Activated CD4-positive, alpha-beta T cell treated with anti-CD3 and anti-CD28 coated beads, Interleukin-2, amount 50 U/mL, for 16 hours (primary cell): ENCODE results near the gene NR4A3.
"Not testable (repeated sequence)": the region's sequence is repeated elsewhere in the genome, so short reads cannot be mapped to it uniquely, and the experiment has no call there.

ENCODE experiments used
- DNase-seq: peaks from one replicate; pipeline ENCODE4 v3.0.0-alpha.2; 2020

NR4A3 gene

DNA sequence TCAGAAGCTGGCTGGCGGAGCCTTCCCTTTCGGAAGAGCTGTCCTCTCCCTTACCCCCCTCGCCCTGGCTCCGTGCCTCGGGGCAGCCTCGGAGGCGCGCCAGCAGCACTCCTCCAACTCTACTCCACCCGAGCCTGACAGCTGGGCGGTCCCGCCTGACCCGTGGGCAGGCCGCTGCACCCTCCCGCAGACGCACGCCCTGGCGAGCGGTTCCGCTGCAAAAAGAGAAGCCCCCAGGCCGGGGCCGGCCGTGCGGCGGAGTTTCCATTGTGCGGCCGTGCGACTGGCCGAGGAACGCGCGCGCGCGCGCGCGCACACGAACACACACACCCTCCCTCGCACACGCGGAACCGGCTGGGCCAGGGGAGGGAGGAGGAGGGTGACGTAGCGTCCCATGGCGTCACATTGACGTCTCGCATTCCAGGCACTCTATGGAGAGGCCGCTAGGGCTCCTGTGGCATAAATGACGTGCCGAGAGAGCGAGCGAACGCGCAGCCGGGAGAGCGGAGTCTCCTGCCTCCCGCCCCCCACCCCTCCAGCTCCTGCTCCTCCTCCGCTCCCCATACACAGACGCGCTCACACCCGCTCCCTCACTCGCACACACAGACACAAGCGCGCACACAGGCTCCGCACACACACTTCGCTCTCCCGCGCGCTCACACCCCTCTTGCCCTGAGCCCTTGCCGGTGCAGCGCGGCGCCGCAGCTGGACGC lies at the start of gene NR4A3:
Gene NR4A3 (plus strand): TSS at position 490 of the 713 bp plus-strand sequence. CDS start 6,158 bp downstream, outside the sequence.
- peak; percentile 82 for DNase-seq

DNA sequence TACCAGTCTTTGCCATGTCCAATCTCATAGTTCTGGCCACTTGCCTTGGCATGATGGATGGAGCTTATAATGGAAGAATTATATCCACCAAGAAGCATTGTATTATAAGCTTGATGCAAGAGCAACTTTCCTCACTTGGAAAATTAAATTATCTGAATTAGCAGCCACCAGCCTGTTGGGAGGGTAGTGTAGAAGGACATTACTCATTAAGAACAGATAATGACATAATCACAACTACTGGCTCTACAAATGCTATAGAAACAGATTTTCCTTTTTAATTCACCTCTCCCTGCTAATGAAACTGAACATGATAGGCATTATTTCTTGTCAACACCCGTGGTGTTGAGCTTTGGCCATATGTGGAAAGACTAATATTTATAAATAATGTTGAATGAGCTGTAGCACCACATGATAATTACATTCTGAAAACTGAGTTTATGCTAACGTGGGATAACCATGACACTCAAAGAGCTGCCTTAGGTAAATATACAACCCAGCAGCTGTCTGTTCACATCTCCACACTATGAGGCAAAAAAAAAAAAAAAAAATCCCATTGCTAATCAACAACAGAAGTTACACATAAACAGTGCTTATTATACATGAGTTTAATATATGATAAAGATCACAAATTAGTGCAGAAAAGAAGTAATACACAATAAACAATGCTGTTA lies 48.1 kb upstream of the NR4A3 start:
- no peak for DNase-seq

DNA sequence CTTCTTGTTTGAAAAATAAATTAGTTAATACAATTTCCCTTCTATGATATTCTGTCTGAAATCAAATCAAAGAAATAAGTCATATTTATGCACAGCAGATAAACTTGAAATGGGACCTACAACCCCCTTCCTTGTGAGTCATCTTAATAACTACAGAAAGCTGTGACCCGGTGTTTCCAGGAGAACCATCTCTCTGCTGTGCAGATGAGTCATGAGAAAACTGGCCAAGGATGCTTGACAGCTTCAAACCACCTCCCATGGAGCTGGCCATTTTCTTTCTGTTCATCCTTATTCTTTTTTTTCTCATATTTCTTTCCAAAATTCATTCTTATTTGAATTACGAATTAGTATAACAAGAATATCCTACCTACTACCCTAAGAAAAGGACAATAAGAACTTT lies 43.4 kb upstream of the NR4A3 start:
- DNase-seq, result peak; percentile 59

DNA sequence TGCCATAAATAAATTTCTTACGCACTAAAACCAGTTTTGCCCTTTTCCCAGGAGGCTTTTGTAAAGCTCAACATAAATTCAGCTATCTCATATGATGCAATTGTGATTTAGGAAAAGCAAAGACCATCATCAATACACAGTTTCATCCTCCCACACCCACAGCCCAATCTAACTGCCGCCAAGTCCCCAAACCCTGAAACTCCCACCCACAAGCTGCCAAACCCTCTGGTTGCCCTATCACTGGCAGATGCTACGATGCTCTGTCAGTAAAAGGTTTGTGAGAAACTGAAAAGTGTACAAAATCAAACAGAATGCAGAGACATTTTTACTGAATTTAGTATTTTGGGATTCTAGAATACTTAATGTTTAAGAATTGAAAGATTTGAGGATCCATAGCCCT lies 42.8 kb upstream of the NR4A3 start:
- DNase-seq, result no peak

DNA sequence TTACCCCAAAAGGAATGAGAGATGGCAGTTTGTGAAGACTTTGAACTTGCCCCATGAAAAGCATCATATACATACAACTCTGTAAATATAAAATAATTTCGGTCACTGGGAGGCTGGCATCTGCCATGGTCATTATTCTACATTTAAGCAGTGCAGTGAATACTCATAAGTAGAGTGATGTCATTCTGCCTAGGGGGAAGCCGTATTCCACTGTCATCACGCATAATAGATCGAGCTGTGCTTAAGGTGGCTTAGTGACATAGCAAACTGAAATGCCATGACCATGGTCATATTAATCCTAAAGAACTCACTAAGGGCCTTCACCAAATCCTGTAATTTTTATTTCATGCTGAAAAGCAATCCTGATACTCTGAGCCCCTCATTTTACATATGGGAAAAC lies 42.4 kb upstream of the NR4A3 start:
- DNase-seq, result no peak

DNA sequence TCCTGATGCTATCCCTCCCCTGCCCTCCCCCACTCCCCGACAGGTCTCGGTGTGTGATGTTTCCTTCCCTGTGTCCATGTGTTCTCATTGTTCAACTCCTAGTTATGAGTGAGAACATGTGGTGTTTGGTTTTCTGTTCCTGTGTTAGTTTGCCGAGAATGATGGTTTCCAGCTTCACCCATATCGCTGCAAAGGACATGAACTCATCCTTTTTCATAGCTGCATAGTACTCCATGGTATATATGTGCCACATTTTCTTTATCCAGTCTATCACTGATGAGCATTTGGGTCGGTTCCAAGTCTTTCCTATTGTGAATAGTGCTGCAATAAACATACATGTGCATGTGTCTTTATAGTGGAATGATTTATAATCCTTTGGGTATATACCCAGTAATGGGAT lies 39.3 kb upstream of the NR4A3 start:
- DNase-seq, result not testable (repeated sequence)

DNA sequence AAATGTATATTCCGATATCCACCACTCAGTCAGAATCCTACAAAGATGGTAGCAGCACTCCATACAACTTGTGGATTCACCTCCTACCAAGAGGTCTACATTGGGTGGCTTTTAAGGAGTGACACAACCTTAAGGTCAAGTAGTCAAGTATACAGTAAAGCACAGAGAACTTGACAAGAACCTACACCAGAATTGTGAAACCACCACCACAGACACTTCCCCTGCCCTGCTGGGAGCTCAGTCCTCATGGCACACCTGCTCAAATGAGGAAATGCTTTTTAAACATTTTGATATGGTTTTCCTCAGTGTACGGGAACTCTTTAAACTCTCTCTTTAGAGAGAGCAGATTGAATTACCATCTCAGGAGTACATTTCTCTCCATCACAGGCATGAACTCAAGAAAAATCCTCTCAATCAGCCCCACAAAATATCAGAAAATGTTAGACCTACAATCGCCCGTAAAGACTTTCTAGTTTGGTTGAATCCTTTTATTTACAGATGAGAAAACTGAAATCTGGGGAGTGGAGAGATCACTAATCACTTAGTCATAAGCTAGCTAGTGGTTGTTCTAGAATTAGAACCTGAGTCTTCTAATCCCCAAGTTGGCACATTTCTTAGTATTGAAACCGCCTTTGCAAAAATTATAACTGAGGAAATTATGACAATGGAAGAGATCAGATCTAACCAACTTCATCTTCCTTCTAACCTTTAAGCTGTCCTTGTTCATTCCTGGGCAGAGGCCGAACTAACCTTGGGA lies 38.5 kb upstream of the NR4A3 start:
- no peak for DNase-seq

DNA sequence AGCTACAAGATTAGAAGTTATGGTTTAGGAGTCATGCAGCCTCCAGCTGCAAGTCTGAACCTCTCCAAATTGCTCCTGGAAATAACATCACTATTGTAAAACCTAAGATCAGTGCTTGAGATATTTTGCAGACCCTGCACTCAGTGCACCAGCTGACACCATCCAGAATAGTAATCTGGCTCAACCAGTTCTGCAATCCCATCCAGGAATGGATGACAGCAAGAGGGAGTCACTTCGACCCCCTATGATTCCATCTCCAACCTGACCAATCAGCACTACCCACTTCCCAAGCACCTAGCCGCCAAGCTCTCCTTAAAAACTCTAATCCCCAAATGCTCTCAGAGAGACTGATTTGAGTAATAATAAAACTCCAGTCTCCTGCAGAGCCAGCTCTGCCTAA lies 37.9 kb upstream of the NR4A3 start:
- DNase-seq, result no peak

DNA sequence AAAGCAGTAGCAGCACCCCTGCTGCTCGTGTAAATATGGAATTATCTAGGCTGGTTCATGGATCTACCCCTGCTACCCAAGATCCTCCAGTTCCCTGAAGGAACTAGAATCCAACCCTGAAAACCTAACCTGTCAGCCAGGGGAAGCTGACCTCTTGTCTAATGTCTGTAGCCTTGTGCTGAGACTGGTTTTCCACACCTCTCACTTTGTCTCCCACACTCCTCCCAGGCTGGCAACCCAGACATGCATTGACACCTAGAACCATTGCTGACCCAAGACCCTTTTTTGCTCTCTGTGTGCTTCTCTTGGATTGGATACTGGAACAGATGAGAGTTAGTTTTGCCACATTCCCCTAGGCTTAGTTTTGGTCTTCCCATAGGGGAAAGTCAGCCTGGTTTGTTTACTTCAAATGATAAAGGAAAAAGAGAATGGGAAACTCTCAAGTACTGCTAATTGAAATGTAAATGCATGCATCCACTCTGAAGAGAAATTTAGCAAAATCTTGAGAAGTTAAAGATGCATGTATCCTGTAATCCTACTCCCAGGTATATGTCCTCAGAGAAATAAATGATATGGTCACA lies 36.6 kb upstream of the NR4A3 start:
- no peak for DNase-seq

DNA sequence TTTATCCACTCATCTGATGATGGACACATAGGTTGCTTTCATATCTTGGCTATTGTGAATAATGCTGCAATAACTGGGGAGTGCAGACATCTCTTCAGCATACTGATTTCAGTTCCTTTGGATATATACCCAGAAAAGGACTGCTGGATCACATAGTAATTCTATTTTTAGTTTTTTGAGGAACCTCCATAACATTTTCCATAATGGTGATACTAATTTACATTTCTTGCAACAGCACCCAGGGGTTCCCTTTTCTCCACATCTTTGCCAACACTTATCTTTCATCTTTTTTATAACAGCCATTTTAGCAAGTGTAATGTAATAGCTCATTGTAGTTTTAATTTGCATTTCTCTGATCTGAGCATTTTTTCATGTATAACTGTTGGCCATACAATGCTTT lies 34.1 kb upstream of the NR4A3 start:
- no peak for DNase-seq

DNA sequence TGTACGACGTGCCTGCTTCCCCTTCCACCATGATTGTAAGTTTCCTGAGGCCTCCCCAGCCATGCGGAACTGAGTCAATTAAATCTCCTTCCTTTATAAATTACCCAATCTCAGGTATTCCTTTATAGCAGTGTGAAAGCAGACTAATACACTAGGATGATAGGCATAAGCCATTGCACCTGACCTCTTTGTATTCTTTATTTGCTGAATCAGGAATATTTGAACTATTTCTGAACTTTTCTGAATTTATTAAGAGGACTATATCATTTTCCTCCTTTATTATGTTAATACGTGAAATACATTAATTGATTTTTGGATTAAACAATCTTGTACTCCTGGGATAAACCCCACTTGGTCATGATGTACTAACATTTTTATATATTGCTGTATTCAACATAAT lies 28.2 kb upstream of the NR4A3 start:
- no peak for DNase-seq

DNA sequence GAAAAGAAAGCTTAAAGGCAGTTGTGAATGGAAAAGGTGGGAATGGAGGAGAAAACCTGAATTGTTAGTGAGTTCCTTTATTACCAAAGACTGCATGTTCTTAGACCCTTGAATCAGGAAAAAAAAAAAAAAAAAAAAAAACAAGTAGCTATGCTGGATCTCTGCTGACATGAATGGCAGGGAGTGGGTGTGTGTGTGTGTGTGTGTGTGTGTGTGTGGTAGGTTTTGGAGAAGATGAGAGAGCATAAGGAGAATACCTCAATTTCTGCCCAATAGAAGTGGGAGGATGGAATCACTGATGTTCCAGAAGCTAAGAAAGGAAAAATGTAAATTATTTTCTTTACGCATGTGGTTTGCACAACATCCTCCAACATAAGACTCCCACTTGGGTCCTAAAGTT lies 25.5 kb upstream of the NR4A3 start:
- no peak for DNase-seq

DNA sequence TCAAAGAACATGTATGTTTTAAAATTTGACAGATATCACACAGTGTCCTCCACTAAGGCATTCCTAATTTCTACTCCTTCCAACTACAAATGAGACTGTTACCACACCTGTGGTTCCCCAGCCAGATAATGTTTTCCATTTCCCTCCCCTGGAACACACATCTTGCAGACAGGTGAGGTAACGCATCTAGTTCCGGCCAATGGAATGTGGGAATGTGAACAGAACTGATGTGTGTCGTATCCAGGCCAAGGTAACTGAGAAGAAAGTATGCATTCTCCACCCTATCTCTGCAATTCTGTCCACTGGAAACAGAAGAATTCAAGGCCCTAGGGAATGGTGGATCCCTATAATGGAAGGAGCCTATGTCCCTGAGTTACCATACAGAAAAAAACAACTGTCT lies 19.9 kb upstream of the NR4A3 start:
- DNase-seq, result no peak

DNA sequence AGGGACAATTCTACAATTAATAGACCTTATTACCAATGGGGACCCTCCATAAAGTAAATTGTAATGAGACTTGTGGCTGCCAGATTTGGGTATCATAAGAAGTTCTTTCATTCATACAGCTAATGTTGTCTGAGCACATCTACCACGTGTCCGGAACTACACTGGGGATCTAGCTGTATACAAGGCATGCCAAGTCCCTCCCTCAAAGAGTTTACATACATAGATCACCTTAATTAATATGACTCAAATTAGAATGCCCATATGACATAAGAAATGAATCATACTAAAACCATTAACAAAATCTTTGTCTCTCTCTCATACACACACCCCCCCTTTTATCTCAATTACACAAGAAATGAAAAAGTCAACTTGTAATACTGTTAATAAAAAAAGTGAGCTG lies 18.0 kb upstream of the NR4A3 start:
- no peak for DNase-seq

DNA sequence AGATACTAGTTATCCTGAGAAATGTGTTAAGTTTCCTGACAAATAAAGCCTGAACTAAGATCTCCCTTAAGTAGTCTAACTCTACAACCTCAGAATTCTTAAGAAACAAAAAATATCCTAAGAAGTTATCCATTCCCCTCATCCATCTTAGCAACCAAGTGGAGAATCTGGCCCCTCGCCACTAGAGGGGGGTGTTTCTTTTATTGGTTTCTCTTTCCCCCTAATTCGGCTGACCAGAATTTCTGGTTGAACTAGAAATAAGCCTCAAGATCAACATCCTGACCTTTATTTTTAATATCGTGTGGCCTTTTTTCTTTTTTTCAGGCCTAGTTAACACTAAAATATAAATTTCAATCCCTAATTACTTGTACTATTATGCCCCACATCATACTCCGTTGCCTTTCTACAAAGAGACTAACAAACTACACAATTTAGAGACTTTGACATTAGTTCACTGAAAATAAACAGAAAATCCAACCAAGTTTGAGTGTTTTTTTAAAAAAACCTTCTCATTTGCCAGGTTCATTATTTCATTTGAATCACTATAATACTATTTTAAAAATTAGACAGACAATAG lies 14.3 kb upstream of the NR4A3 start:
- DNase-seq, result peak; percentile 67

DNA sequence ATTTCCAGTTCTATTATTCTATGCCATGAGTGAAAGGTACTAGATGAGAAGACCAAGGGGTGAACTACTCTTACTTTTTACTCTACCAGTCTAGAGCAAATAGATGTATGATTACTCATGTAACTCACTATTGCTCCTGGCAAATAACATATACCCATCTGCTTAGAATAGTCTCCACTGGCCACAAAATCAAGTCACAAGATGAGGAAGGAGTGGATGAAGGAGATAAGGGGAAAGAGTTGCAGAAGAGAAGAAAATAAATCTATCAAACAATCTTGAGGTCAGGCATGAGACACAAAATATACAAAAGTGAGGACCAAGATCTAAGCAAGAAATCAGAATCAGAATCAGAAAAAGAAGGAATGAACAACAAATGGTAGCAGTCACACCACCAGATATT lies 13.7 kb upstream of the NR4A3 start:
- no peak for DNase-seq

DNA sequence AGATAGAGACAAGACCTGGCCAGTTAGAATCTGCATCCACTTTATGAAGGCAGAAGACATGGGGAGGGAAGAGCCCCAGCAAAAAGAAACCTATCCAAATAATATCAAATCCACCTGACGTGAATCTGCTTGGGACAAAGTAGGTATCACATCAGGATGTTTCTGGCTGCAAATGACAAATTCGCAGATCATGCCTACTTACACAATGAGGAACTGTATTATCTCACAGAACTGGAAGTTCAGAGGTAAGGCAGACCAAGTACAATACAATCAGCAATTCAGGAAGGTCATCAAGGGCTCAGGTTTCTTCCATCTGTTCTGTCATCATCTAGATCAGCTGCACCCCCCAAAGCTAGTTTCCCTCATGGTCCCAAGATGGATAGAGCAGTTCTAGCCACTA lies 13.2 kb upstream of the NR4A3 start:
- DNase-seq, result no peak

DNA sequence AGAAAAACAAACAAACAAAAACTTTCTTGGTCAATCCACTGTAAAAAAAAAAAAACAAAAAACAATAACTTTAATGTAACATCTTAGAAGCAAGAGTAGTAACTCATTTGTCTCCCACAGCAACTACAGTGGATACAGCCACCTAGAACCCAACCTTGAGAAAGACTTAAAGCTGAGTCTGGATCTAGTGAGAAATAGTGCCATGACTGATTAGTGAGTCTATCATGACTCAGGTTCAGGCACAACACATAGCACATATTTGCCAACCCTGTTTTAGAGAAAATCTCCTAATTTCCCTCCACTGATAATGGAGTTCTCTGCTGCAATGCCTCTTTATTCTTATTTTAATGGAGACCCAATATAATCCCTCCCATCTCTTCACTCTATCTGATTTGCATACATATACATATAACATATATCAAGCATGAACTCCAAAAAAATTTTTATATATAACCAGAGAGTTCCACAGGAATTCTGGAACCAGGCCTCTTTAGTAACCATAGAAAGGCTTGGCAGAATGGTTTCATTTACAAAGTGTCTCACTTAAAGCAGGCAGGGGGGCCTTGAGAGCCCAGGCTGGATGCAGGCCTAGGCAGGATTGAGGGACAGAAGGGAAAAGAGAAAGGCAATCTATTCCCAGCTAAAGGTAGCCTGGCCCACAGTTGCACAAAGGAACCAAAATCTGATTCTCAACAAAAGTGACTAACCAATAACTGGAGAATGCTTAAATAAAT lies 11.9 kb upstream of the NR4A3 start:
- no peak for DNase-seq

DNA sequence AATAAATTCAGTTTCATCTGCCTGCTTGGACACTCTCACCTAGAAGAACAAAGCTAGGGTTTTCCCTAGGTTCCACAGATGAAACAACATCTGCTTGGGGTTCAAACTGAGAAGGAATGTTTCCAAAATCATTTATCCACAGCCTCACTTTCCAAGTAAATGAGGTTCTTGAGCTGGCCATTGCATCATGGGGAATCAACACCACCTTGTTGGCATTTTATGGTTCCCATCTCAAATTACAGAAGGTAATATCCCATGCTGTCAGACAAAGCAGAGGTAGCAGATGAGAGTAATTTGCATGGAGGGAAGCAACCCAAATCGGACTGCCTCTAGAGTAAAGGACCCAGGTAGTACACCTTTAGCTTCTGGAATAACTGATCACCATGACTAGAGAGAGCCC lies 10.5 kb upstream of the NR4A3 start:
- no peak for DNase-seq

DNA sequence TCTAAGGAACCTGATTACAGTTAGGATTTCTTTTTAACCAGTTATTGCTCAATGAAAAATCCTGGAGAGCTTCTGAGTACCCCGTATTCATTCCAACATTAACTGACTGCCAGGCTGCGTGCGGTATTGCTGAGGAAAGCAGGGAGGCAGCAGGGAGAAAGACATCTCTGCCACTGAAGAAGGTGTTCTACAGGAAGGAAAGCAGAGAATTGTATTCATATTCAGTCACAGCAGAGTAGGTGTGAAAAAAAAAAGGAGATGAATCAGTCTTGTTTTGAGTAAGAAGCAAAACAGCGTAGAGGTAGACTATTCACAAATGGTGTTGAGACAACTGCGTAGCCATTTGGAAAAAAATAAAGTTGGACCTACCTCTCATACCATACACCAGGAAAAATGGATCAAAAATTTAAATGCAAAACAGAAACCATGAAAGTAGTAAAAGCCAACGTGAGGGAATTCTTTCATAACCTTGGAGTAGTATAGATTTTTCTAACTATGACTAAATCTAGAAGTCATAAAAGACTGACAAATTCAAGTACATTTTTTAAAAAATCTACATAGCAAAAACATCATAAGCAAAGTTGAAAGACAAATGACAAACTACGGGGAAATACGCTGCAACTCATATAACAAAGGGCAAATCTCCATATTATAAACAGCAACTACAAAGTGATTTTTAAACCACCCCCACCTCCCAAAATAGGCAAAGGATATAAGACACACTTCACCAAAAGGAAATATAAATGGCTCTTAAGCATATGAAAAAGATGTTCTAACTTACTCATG lies 9.9 kb upstream of the NR4A3 start:
- DNase-seq, result peak; percentile 72

DNA sequence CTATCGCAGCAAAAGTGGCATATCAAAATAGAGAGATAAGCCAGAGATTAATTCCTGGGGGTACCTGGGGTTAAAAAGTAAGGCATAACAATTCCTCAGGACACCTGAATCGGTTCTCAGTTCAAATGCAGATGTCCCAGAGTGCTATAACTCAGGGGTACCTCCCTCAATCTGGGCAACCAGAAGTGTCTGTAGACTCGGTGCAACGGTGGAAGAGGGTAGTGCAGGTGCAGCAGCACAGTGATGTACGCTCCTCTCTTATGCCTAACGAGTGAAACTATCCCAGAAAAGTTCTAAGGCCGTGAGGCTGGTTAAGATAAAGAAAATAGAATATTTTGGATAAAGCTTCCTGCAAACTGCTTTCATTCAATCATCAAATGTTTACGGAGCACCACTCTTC lies 7.9 kb upstream of the NR4A3 start:
- DNase-seq, result no peak

DNA sequence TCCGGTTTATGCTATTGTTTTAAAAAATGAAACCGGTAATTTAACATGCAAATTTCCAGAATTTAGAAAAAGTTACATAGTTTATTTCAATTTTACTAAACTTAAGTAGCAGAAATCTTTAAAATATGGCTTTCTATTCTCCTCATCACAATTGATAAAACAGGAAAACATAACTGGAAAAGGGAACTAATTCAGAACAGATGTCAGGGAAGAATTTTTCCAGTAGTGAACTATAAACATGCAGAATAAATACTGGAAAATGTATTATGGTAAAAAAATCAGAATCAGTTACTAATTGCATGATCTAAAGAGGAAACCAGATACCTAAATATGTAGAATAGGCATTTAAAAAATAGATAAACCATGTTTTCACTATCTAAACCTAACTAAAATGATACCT lies 7.3 kb upstream of the NR4A3 start:
- DNase-seq, result no peak
